Liver (tissue), 3 donors: ENCODE data around the gene GCDH.

Experiments
- ATF3 ChIP-seq: IDR thresholded peaks from 2 replicates; pipeline ENCODE4 v1.6.1; 2016; ENCODE audit warnings: antibody characterized with exemption
- CTCF ChIP-seq: fragments of 150-350 bp; IDR thresholded peaks from 2 replicates; pipeline ENCODE4 v1.5.1; 2017; ENCODE audit warnings: improper control_type of control experiment, low read depth, low read length; ENCODE audit not compliant: missing input control
- EGR1 ChIP-seq, 2 donors: IDR thresholded peaks; 2 replicates each; pipeline ENCODE4 v1.6.1; 2016 to 2018; ENCODE audit warnings: antibody characterized with exemption in 2 of 2, low read depth in 2 of 2
- MAX ChIP-seq: IDR thresholded peaks from 2 replicates; pipeline ENCODE4 v1.6.1; 2016; ENCODE audit warnings: antibody characterized with exemption
- RAD21 ChIP-seq, 2 donors: IDR thresholded peaks; 2 replicates each; pipeline ENCODE4 v1.6.1; 2016; ENCODE audit warnings: antibody characterized with exemption in 2 of 2, mild to moderate bottlenecking in 2 of 2
- REST ChIP-seq: IDR thresholded peaks from 2 replicates; pipeline ENCODE4 v1.6.1; 2016; ENCODE audit warnings: antibody characterized with exemption, mild to moderate bottlenecking
- RXRA ChIP-seq, 2 donors: IDR thresholded peaks; 2 replicates each; pipeline ENCODE4 v1.6.1; 2017 to 2018; ENCODE audit warnings: antibody characterized with exemption in 2 of 2, mild to moderate bottlenecking in 1 of 2
- SP1 ChIP-seq: IDR thresholded peaks from 2 replicates; pipeline ENCODE4 v1.6.1; 2018; ENCODE audit warnings: antibody characterized with exemption, mild to moderate bottlenecking
- YY1 ChIP-seq: IDR thresholded peaks from 2 replicates; pipeline ENCODE4 v1.6.1; 2016; ENCODE audit warnings: antibody characterized with exemption, mild to moderate bottlenecking
- ZBTB33 ChIP-seq: IDR thresholded peaks from 2 replicates; pipeline ENCODE4 v1.6.1; 2016; ENCODE audit warnings: antibody characterized with exemption
- donor health status: healthy.
- donor health status: healthy.

- TF ChIP-seq SP1 (no peak), CTCF (no peak), MAX (no peak), RXRA (IDR thresholded peaks at IDR 0.05) (no peak), ATF3 (no peak), YY1 (no peak), ZBTB33 (no peak), REST (no peak), RAD21 (IDR thresholded peaks at IDR 0.05) (no peak), EGR1 (IDR thresholded peaks at IDR 0.05; ENCODE audit: low read depth in 2 of 2) (no peak)
Observed at GRCh38 chr19:12872255-12872654, 18.7 kb upstream of the GCDH start.
